DOHH2 (cell line): ENCODE measurements around the gene ADPRH.

Source experiments
- EZH2phosphoT487 ChIP-seq: fragments of 200-600 bp; sonication (generic); IDR thresholded peaks from 2 replicates; pipeline ENCODE4 v1.6.1; 2017; ENCODE audit warnings: borderline replicate concordance, mild to moderate bottlenecking, antibody characterized with exemption, low read length, moderate library complexity, mixed read lengths
- TF ChIP-seq, protein P1 (sequence below): fragments of 200-600 bp; sonication (generic); IDR thresholded peaks from one replicate; pipeline ENCODE4 v1.5.1; 2014; ENCODE audit warnings: antibody characterized with exemption, mild to moderate bottlenecking, low read depth, low read length; ENCODE audit not compliant: poor library complexity, severe bottlenecking

DNA sequence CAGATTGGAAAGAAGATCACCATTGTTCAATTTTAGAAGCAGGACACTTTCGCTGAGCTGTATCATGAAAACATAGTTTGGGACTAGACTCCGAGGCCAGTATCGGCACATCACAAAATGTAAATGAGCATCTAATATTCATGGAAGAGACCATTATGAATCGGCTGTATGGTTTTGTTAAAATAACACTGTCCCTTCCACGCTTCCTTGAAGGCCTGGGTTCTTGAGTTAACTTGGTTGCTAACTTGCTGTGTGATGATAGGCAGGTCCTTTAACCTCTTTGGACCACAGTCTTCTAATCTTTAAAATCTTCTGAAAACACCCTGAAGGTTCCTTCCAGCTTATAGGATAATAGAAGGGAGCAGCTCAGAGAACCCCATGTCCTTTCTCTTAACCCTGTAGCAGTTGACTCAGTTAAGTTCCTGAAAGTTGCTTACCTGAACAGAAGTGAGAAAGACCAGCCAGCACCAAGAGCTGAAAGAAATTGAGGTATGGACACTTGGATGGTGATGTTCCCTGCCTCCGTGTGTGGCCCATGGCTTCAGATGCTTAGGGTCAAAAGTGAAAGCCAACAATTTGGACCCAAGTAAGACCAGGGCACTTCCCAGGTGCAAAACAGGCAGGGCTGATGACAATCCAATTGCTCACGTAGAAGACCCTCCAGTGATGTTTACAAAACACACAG, 22.0 kb upstream of the ADPRH start:
- TF ChIP-seq, protein P1, sequence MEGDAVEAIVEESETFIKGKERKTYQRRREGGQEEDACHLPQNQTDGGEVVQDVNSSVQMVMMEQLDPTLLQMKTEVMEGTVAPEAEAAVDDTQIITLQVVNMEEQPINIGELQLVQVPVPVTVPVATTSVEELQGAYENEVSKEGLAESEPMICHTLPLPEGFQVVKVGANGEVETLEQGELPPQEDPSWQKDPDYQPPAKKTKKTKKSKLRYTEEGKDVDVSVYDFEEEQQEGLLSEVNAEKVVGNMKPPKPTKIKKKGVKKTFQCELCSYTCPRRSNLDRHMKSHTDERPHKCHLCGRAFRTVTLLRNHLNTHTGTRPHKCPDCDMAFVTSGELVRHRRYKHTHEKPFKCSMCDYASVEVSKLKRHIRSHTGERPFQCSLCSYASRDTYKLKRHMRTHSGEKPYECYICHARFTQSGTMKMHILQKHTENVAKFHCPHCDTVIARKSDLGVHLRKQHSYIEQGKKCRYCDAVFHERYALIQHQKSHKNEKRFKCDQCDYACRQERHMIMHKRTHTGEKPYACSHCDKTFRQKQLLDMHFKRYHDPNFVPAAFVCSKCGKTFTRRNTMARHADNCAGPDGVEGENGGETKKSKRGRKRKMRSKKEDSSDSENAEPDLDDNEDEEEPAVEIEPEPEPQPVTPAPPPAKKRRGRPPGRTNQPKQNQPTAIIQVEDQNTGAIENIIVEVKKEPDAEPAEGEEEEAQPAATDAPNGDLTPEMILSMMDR: no peak
- no peak for TF ChIP-seq EZH2phosphoT487
